HCT116 (cell line): Measurements from ENCODE around the gene FRMPD4. TPM values are rescaled to one million over a fixed set of nuclear protein-coding genes. Genes with fewer than 3 reads are reported as not detected.

Source experiments
- ATAC-seq: fragments of 200-7000 bp; cut with Tn5 transposase; 2 replicates; pipeline ENCODE4 v1.9.1; 2020; ENCODE audit warnings: mild to moderate bottlenecking, moderate library complexity
- BruUV-seq: library from RNA; stranded (reverse); fragments of 400-500 nt; replicated peaks from 2 replicates; lab custom pipeline; 2021; lab: Mats Ljungman, UMichigan
- CTCF ChIA-PET: fragments of 300-600 bp; sonication (Branson Sonifier 250); formaldehyde crosslinking; loops from one replicate; lab custom pipeline; 2021; ENCODE audit warnings: antibody characterized with exemption; lab: Charles Lee
- POLR2A ChIA-PET: fragments of 300-600, 350-600 bp; sonication (Branson Sonifier 250); formaldehyde crosslinking; loops from one replicate; lab custom pipeline; 2021; ENCODE audit warnings: antibody characterized with exemption; lab: Charles Lee
- RAD21 ChIA-PET, 2 experiments: fragments of 300-600 bp; sonication (Branson Sonifier 250); formaldehyde crosslinking; loops; one replicate each; lab custom pipeline; 2023; ENCODE audit warnings: low total read pairs in 2 of 2; ENCODE audit not compliant: uncharacterized antibody in 2 of 2, unreplicated experiment in 2 of 2, low non-redundant PET in 1 of 2; lab: Charles Lee
- DNase-seq: peaks from one replicate; pipeline ENCODE4 v3.0.0-alpha.2; 2010; ENCODE audit warnings: low read depth, low spot score
- H2AFZ ChIP-seq: fragments of 200-600 bp; shearing (Covaris generic), sonication (generic); 2 replicates; pipeline ENCODE4 v1.6.1; 2017; ENCODE audit warnings: low read depth, mixed run types, mixed read lengths, antibody characterized with exemption, low read length; ENCODE audit not compliant: poor library complexity, severe bottlenecking
- H3K27ac ChIP-seq: 2 replicates; pipeline ENCODE4 v1.5.1; 2012; ENCODE audit warnings: low read depth, low read length
- H3K27me3 ChIP-seq: fragments of 200-600 bp; sonication (generic); 2 replicates; pipeline ENCODE4 v1.6.1; 2016; ENCODE audit warnings: mixed run types, low read length, mixed read lengths; ENCODE audit not compliant: insufficient read depth
- H3K36me3 ChIP-seq, 2 experiments: fragments of 200-500 bp in 1 of 2; fragments of 200-600 bp in 1 of 2; sonication (Bioruptor generic) in 1 of 2; sonication (generic) in 1 of 2; 2 replicates each; pipeline versions ENCODE4 v1.5.1 to v1.6.1; 2014 to 2016; ENCODE audit warnings: low read length in 2 of 2, inconsistent platforms in 1 of 2, mixed read lengths in 1 of 2, mixed run types in 1 of 2; ENCODE audit not compliant: insufficient read depth in 2 of 2, control insufficient read depth in 1 of 2
- H3K4me1 ChIP-seq, 2 experiments: fragments of 200-600 bp in 1 of 2; sonication (generic) in 1 of 2; 2 replicates each; pipeline versions ENCODE4 v1.5.1 to v1.6.1; 2012 to 2017; ENCODE audit warnings: low read length in 2 of 2, inconsistent platforms in 1 of 2, mild to moderate bottlenecking in 1 of 2, mixed read lengths in 1 of 2, mixed run types in 1 of 2, moderate library complexity in 1 of 2; ENCODE audit not compliant: insufficient read depth in 2 of 2, control insufficient read depth in 1 of 2
- H3K4me2 ChIP-seq: fragments of 200-600 bp; sonication (generic); 2 replicates; pipeline ENCODE4 v1.6.1; 2017; ENCODE audit warnings: mixed run types, low read length, mixed read lengths
- H3K4me3 ChIP-seq, 2 experiments: fragments of 200-600 bp in 1 of 2; sonication (generic) in 1 of 2; replicated peaks in 1 of 2; 2 replicates each; pipeline ENCODE4 v1.5.1; 2011 to 2016; ENCODE audit warnings: low read length in 2 of 2, control low read depth in 1 of 2, low read depth in 1 of 2, mild to moderate bottlenecking in 1 of 2, mixed read lengths in 1 of 2, mixed run types in 1 of 2
- H3K79me2 ChIP-seq: fragments of 200-600 bp; sonication (generic); 2 replicates; pipeline ENCODE4 v1.6.1; 2017; ENCODE audit warnings: mild to moderate bottlenecking, mixed run types, low read length, moderate library complexity, mixed read lengths; ENCODE audit not compliant: insufficient read depth
- H3K9ac ChIP-seq: fragments of 200-600 bp; sonication (generic); 2 replicates; pipeline ENCODE4 v1.6.1; 2016; ENCODE audit warnings: low read length, mixed read lengths
- H3K9me2 ChIP-seq: fragments of 200-600 bp; sonication (generic), shearing (Covaris generic); 2 replicates; pipeline ENCODE4 v1.6.1; 2017; ENCODE audit warnings: mixed run types, mild to moderate bottlenecking, moderate library complexity; ENCODE audit not compliant: insufficient read depth
- H3K9me3 ChIP-seq, 2 experiments: fragments of 200-500 bp in 1 of 2; fragments of 200-600 bp in 1 of 2; sonication (Bioruptor generic) in 1 of 2; sonication (generic) in 1 of 2; 2 replicates each; pipeline ENCODE4 v1.6.1; 2014 to 2017; ENCODE audit warnings: low read length in 2 of 2, mixed read lengths in 2 of 2, inconsistent platforms in 1 of 2, low read depth in 1 of 2, mild to moderate bottlenecking in 1 of 2, mixed run types in 1 of 2, moderate library complexity in 1 of 2; ENCODE audit not compliant: control insufficient read depth in 1 of 2, insufficient read depth in 1 of 2
- H4K20me1 ChIP-seq: fragments of 200-600 bp; sonication (generic), shearing (Covaris generic); 2 replicates; pipeline ENCODE4 v1.6.1; 2017; ENCODE audit warnings: mixed run types, mild to moderate bottlenecking, moderate library complexity; ENCODE audit not compliant: insufficient read depth
- CBX3 ChIP-seq: IDR thresholded peaks from 2 replicates; pipeline ENCODE4 v1.6.1; 2012; ENCODE audit warnings: low read depth
- CEBPB ChIP-seq: IDR thresholded peaks from 2 replicates; pipeline ENCODE4 v1.6.1; 2012; ENCODE audit warnings: low read depth
- CTCF ChIP-seq, 3 experiments: fragments of 200-600 bp in 1 of 3; sonication (generic) in 1 of 3; IDR thresholded peaks in 2 of 3; conservative IDR thresholded peaks in 1 of 3; 2 replicates each; pipeline ENCODE4 v1.5.1; 2012 to 2017; ENCODE audit warnings: low read depth in 2 of 3, low read length in 2 of 3, antibody characterized with exemption in 1 of 3, borderline replicate concordance in 1 of 3, control low read depth in 1 of 3, mild to moderate bottlenecking in 1 of 3, mixed read lengths in 1 of 3, mixed run types in 1 of 3, moderate library complexity in 1 of 3; ENCODE audit not compliant: insufficient read depth in 1 of 3
- EGR1 ChIP-seq: IDR thresholded peaks from 2 replicates; pipeline ENCODE4 v1.6.1; 2012; ENCODE audit warnings: low read depth
- EZH2phosphoT487 ChIP-seq: fragments of 200-600 bp; IDR thresholded peaks from 2 replicates; pipeline ENCODE4 v1.6.1; 2018; ENCODE audit warnings: antibody characterized with exemption, borderline replicate concordance
- JUND ChIP-seq: IDR thresholded peaks from 2 replicates; pipeline ENCODE4 v1.6.1; 2012
- POLR2A ChIP-seq: IDR thresholded peaks from 2 replicates; pipeline ENCODE4 v1.7.0; 2011; ENCODE audit warnings: borderline replicate concordance; ENCODE audit not compliant: insufficient read depth, insufficient read length; ENCODE audit errors: extremely low read depth
- POLR2AphosphoS5 ChIP-seq: IDR thresholded peaks from 2 replicates; pipeline ENCODE4 v1.6.1; 2011; ENCODE audit warnings: mild to moderate bottlenecking, low read depth, low read length, moderate library complexity
- RAD21 ChIP-seq: IDR thresholded peaks from 2 replicates; pipeline ENCODE4 v1.6.1; 2012; ENCODE audit warnings: low read depth, mild to moderate bottlenecking
- REST ChIP-seq: IDR thresholded peaks from 2 replicates; pipeline ENCODE4 v1.6.1; 2012; ENCODE audit warnings: low read depth
- SIN3A ChIP-seq: IDR thresholded peaks from 2 replicates; pipeline ENCODE4 v1.6.1; 2012; ENCODE audit warnings: low read depth
- SP1 ChIP-seq: IDR thresholded peaks from 2 replicates; pipeline ENCODE4 v1.6.1; 2012; ENCODE audit warnings: low read depth
- intact Hi-C: fragments of 100-400 bp; cut with micrococcal nuclease; formaldehyde crosslinking; loops from 2 replicates; pipeline ENCODE4 v1.10.0; 2022
- total RNA-seq: library from RNA; stranded (reverse); gene quantifications from one replicate; pipeline ENCODE4 v1.2.1, GENCODE V29; 2021; ENCODE audit not compliant: unreplicated experiment
- TF ChIP-seq, protein P1 (sequence below): IDR thresholded peaks from 2 replicates; pipeline ENCODE4 v1.6.1; 2012
- TF ChIP-seq, protein P2 (sequence below): IDR thresholded peaks from 2 replicates; pipeline ENCODE4 v1.6.1; 2012

FRMPD4 gene
- total RNA-seq, 1 experiment from 2014 or later, result not detected

DNA sequence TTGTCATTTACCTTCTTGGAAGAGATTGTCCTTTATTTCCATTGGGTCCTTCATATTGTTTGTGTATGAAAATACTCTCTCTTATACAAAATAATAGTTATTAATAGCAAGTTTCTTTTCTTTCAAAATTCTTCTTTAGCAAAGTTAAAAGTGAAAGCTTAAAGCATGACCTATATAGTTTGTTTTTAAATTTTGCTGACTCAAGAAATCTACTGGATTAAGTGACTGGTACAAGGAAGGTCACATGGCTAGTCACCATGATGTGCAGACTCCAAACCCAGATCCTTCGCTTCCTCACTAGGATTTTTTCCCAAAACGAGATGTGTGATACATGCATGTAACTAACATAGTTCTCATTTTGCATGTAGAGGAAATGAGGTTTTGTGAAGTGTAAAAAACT lies 322.7 kb downstream of the FRMPD4 start:
- BruUV-seq, result no TSS peak
- CTCF ChIA-PET, result no interaction called here
- DNase-seq (no peak), ATAC-seq (no peak)
- no peak overlapping the region for H3K9ac ChIP-seq
- no peaks in the 10 kb centered on the region for H3K79me2 ChIP-seq
- no peak overlapping the region for H3K4me2 ChIP-seq
- no peak overlapping the region for H3K27ac ChIP-seq
- H3K9me3 ChIP-seq, result no peaks in the 10 kb centered on the region
- RAD21 ChIA-PET, result no interaction called here
- no peaks in the 10 kb centered on the region for H3K4me1 ChIP-seq
- TF ChIP-seq, protein P1, sequence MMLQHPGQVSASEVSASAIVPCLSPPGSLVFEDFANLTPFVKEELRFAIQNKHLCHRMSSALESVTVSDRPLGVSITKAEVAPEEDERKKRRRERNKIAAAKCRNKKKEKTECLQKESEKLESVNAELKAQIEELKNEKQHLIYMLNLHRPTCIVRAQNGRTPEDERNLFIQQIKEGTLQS, result no peak
- TF ChIP-seq RAD21 (no peak), SIN3A (no peak), JUND (no peak), EGR1 (no peak), POLR2A (no peak), CTCF (IDR thresholded peaks at IDR 0.05 in 2 of 3, conservative IDR thresholded peaks at IDR 0.05 in 1 of 3; ENCODE audit: borderline replicate concordance in 1 of 3, insufficient read depth in 1 of 3, low read depth in 2 of 3, low read length in 2 of 3) (no peak), EZH2phosphoT487 (no peak), REST (no peak), POLR2AphosphoS5 (no peak), CEBPB (no peak), CBX3 (no peak), SP1 (no peak)
- TF ChIP-seq, protein P2, sequence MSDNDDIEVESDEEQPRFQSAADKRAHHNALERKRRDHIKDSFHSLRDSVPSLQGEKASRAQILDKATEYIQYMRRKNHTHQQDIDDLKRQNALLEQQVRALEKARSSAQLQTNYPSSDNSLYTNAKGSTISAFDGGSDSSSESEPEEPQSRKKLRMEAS, result no peak
- POLR2A ChIA-PET, result no interaction called here
- intact Hi-C loops, result no loop called here
- H4K20me1 ChIP-seq, result no peaks in the 10 kb centered on the region
- H3K4me3 ChIP-seq, result no peak overlapping the region
- H3K9me2 ChIP-seq, result no peaks in the 10 kb centered on the region
- no peaks in the 10 kb centered on the region for H3K36me3 ChIP-seq
- no peak overlapping the region for H2AFZ ChIP-seq
- no peaks in the 10 kb centered on the region for H3K27me3 ChIP-seq
